BJ (cell line): ENCODE results near the gene SOX6. TPM values are rescaled to one million over a fixed set of nuclear protein-coding genes. Genes with fewer than 3 reads are reported as not detected.

ENCODE experiments used
- CTCF ChIA-PET: fragments of 350-600 bp; formaldehyde crosslinking; extraction: SDS; loops from one replicate; lab custom pipeline; 2021; ENCODE audit warnings: antibody characterized with exemption, inconsistent platforms; lab: Yijun Ruan, JAX
- POLR2A ChIA-PET: fragments of 300-600 bp; sonication (Branson Sonifier 250); formaldehyde crosslinking; extraction: SDS; loops from one replicate; lab custom pipeline; 2021; ENCODE audit warnings: antibody characterized with exemption; lab: Charles Lee
- DNase-seq: peaks from one replicate; pipeline ENCODE4 v3.0.0-alpha.2; 2011; ENCODE audit warnings: low read depth
- H3K27me3 ChIP-seq: 2 replicates; pipeline ENCODE4 v1.6.0; 2011; ENCODE audit warnings: low read length; ENCODE audit not compliant: control insufficient read depth, insufficient read depth
- H3K36me3 ChIP-seq: 2 replicates; pipeline ENCODE4 v1.5.1; 2011; ENCODE audit warnings: low read length; ENCODE audit not compliant: control insufficient read depth, insufficient read depth
- H3K4me3 ChIP-seq: 2 replicates; pipeline ENCODE4 v1.5.1; 2011; ENCODE audit warnings: low read depth, mild to moderate bottlenecking, control low read depth, low read length
- polyA plus RNA-seq: library from polyadenylated mRNA; depleted of rRNA; stranded (reverse); fragments of >200 nt; gene quantifications from 2 replicates; pipeline ENCODE4 v1.2.3, GENCODE V29; 2011
- TF ChIP-seq, protein P1 (sequence below): IDR thresholded peaks from 2 replicates; pipeline ENCODE4 v1.5.1; 2011; ENCODE audit warnings: low read depth, mild to moderate bottlenecking, control low read depth, inconsistent platforms, low read length, moderate library complexity; ENCODE audit not compliant: insufficient read depth

Gene SOX6
- polyA plus RNA-seq, 1 experiment, result 1.9 TPM

DNA sequence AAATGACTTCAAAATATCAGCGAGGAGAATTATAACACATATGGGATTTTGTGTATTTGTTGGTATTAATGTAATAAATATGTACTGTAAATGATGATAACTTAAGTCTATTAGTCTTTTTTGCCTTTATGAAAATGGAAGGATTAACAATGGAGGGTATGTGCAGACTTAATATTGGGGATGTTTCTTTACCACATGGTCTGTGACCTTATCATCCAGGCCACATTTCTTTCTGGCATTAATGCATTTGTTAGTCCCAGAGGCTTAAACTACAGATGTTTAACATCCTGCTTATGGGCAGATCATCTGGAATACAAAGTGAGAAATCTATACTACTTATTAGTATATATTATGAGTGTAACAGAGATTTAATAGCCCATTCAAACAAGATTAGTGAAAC is 64.6 kb downstream of the SOX6 start:
- Histone ChIP-seq H3K27me3 (no peaks in the 10 kb centered on the region), H3K36me3 (no peaks in the 10 kb centered on the region), H3K4me3 (no peak overlapping the region)
- POLR2A ChIA-PET, result no interaction called here
- TF ChIP-seq, protein P1, sequence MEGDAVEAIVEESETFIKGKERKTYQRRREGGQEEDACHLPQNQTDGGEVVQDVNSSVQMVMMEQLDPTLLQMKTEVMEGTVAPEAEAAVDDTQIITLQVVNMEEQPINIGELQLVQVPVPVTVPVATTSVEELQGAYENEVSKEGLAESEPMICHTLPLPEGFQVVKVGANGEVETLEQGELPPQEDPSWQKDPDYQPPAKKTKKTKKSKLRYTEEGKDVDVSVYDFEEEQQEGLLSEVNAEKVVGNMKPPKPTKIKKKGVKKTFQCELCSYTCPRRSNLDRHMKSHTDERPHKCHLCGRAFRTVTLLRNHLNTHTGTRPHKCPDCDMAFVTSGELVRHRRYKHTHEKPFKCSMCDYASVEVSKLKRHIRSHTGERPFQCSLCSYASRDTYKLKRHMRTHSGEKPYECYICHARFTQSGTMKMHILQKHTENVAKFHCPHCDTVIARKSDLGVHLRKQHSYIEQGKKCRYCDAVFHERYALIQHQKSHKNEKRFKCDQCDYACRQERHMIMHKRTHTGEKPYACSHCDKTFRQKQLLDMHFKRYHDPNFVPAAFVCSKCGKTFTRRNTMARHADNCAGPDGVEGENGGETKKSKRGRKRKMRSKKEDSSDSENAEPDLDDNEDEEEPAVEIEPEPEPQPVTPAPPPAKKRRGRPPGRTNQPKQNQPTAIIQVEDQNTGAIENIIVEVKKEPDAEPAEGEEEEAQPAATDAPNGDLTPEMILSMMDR, result no peak
- no peak for DNase-seq
- CTCF ChIA-PET, result no interaction called here

DNA sequence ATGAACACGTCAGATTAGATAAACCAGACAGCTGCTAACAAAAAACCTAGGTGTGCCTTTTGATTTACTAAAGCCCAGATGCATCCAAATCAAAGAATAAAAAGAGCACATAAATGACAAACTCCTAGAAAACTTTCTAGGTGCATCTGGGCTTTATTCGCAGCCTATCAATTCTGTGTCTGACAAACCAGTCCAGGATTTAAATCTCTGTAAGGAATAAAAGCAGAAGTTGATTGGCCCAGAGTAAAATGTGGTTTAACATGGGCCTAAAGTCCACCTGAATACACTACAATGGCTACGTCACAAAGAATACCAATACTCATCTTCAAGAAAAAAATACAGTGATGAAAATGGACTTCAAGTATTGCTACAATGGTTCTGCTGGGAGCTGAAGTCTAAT is 66.8 kb downstream of the SOX6 start:
- H3K27me3 ChIP-seq, result no peaks in the 10 kb centered on the region
- ChIA-PET CTCF (no interaction called here), POLR2A (no interaction called here)
- H3K4me3 ChIP-seq, result no peak overlapping the region
- H3K36me3 ChIP-seq, result no peaks in the 10 kb centered on the region
- no peak for DNase-seq
- TF ChIP-seq, protein P1, result no peak

DNA sequence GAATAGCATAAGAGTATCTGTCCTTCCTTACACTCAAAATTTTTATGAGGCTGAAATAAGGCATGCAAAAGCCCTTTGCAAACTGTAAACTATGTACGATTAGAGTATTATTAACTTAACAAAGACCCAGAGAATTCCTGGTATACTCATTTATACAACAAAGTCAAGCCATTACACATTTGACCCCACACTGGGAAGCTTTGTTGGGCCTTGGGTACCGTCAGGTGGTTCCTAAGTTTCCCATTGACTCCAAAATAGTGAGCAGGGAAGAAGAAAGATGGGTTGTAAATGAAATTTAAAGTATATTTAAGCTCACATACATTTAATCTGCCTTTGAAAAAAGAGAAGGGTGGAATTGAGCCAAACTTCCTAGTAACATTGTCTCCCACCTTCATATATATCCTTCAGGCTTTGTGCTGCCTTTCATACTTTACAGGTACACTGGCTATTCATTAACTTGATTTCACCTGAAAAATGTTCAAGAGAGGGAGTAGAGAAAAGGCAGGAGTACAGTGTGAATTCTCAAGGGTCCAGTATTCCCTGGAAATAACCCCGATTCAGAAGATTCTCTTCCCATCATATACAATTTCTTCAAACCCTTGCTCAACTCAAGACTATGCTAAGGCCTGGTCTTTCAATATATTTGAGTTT is 68.6 kb downstream of the SOX6 start:
- H3K36me3 ChIP-seq, result no peaks in the 10 kb centered on the region
- ChIA-PET POLR2A (no interaction called here), CTCF (no interaction called here)
- H3K4me3 ChIP-seq, result no peak overlapping the region
- no peaks in the 10 kb centered on the region for H3K27me3 ChIP-seq
- TF ChIP-seq, protein P1, result no peak
- DNase-seq, result no peak

DNA sequence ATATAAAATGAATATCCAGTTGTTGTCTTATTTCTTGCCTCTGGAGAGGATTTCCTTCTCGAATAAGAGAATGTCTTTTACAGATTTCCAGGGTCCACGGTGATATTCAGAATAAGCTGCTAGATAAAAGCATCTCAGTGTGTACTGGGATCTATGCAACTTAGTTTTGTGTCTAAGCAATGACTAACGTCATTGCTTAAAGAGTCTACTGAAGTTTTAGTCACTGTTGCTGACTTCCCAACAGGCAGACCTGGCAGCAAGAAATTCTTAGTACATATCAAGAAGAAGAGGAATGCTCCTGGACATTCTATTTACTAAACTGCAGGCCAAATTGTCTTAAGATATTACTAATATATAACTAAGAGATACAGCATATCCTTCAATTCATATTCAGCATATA is 70.3 kb downstream of the SOX6 start:
- POLR2A ChIA-PET, result no interaction called here
- H3K27me3 ChIP-seq, result no peaks in the 10 kb centered on the region
- H3K4me3 ChIP-seq, result no peak overlapping the region
- TF ChIP-seq, protein P1, result no peak
- no peaks in the 10 kb centered on the region for H3K36me3 ChIP-seq
- CTCF ChIA-PET, result no interaction called here
- no peak for DNase-seq

DNA sequence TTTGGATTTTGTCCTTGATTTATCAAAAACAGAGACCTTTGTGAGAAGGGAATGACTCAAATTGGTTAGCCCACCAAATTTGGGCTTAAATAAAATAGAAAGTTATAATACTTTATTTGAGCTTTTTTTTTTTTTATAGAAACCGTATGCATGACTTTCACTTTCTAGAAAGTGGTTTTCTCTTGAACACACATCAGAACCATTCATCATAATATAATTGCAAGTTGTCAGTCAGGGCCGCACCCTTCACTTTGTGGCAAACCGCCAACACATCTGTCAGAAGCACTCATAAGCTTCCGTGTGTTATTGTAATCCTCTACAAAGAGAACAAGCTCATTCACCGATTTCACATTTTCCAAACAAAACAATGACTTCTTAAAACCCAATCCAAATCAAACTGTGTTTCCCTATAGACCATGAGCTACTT is 76.1 kb downstream of the SOX6 start:
- H3K4me3 ChIP-seq, result no peak overlapping the region
- H3K36me3 ChIP-seq, result no peaks in the 10 kb centered on the region
- TF ChIP-seq, protein P1, result no peak
- H3K27me3 ChIP-seq, result no peaks in the 10 kb centered on the region
- ChIA-PET CTCF (no interaction called here), POLR2A (no interaction called here)
- DNase-seq, result no peak
